Renal cortex interstitium (tissue), 11 donors: Measurements from ENCODE around the gene KIF5B. TPM values are rescaled to one million over a fixed set of nuclear protein-coding genes. Genes with fewer than 3 reads are reported as not detected.
"Not testable (repeated sequence)": the region's sequence is repeated elsewhere in the genome, so short reads cannot be mapped to it uniquely, and the experiment has no call there.

Experiments used
- DNase-seq, 11 donors: peaks; one replicate each; pipeline ENCODE4 v3.0.0-alpha.2; 2013; ENCODE audit warnings: low read depth in 9 of 11, low spot score in 4 of 11; ENCODE audit errors: extremely low read depth in 1 of 11
- polyA plus RNA-seq, 3 donors: library from polyadenylated mRNA; unstranded; fragments of 120-200 nt; gene quantifications; one replicate each; pipeline ENCODE4 v1.2.1, GENCODE V29; 2013; ENCODE audit not compliant: insufficient read length in 3 of 3

Gene KIF5B
- polyA plus RNA-seq, 3 donors: 138 to 176 (median 164) TPM

- DNase-seq: no peak
Observed at GRCh38 chr10:32072025-32072800, 16.0 kb upstream of the KIF5B start.

- DNase-seq: no peak
Observed at GRCh38 chr10:32070645-32071044, 14.4 kb upstream of the KIF5B start.

GRCh38 chr10:32068569-32068968, 12.3 kb upstream of the KIF5B start:
- DNase-seq: no peak

GRCh38 chr10:32067931-32068330, 11.7 kb upstream of the KIF5B start:
- DNase-seq: not testable (repeated sequence)

GRCh38 chr10:32065856-32066255, 9.6 kb upstream of the KIF5B start:
- DNase-seq: no peak

- no peak for DNase-seq
Observed at GRCh38 chr10:32061440-32061839, 5.2 kb upstream of the KIF5B start.

- no peak for DNase-seq
Observed at GRCh38 chr10:32060347-32060746, 4.1 kb upstream of the KIF5B start.

GRCh38 chr10:32059472-32059871, 3.2 kb upstream of the KIF5B start:
- no peak for DNase-seq

GRCh38 chr10:32057036-32057372, 779 bp upstream of the KIF5B start:
- DNase-seq: no peak

GRCh38 chr10:32055478-32056135, 618 bp downstream of the KIF5B start:
- peak; percentile 36 to 74 (median 63) for DNase-seq

GRCh38 chr10:32054094-32054493, 2.1 kb downstream of the KIF5B start:
- DNase-seq: peak in 6 of 11 donors; percentile 13 to 38 (median 33)

- DNase-seq: not testable (repeated sequence)
Observed at GRCh38 chr10:32053392-32053791, 2.8 kb downstream of the KIF5B start.

- no peak for DNase-seq
Observed at GRCh38 chr10:32051926-32052325, 4.3 kb downstream of the KIF5B start.

GRCh38 chr10:32050177-32050576, 6.0 kb downstream of the KIF5B start:
- DNase-seq: no peak

- DNase-seq: no peak
Observed at GRCh38 chr10:32049113-32049512, 7.1 kb downstream of the KIF5B start.

- no peak for DNase-seq
Observed at GRCh38 chr10:32048282-32048681, 7.9 kb downstream of the KIF5B start.

GRCh38 chr10:32047881-32048280, 8.3 kb downstream of the KIF5B start:
- DNase-seq: no peak

GRCh38 chr10:32046151-32046550, 10.1 kb downstream of the KIF5B start:
- no peak for DNase-seq

- DNase-seq: not testable (repeated sequence)
Observed at GRCh38 chr10:32042730-32043129, 13.5 kb downstream of the KIF5B start.

- DNase-seq: no peak
Observed at GRCh38 chr10:32041290-32042028, 14.8 kb downstream of the KIF5B start.
